IPS-18a (cell line): ENCODE results near the gene PDE9A.
"Not testable (repeated sequence)": the region's sequence is repeated elsewhere in the genome, so short reads cannot be mapped to it uniquely, and the experiment has no call there.

Experiments
- H3K27ac ChIP-seq: one replicate; pipeline ENCODE4 v1.5.1; 2013; ENCODE audit warnings: low read length
- H3K27me3 ChIP-seq: one replicate; pipeline ENCODE4 v1.6.1; 2013; ENCODE audit warnings: mild to moderate bottlenecking, low read length; ENCODE audit not compliant: control insufficient read depth, insufficient read depth
- H3K36me3 ChIP-seq: one replicate; pipeline ENCODE4 v1.6.1; 2013; ENCODE audit warnings: low read depth, low read length; ENCODE audit not compliant: control insufficient read depth
- H3K4me1 ChIP-seq: one replicate; pipeline ENCODE4 v1.6.1; 2013; ENCODE audit warnings: low read depth, low read length; ENCODE audit not compliant: control insufficient read depth
- H3K4me3 ChIP-seq: one replicate; pipeline ENCODE4 v1.5.1; 2013; ENCODE audit warnings: low read length
- H3K9ac ChIP-seq: one replicate; pipeline ENCODE4 v1.6.1; 2013; ENCODE audit warnings: mild to moderate bottlenecking, low read length, moderate library complexity
- H3K9me3 ChIP-seq: one replicate; pipeline ENCODE4 v1.6.1; 2013; ENCODE audit warnings: low read depth, low read length; ENCODE audit not compliant: control insufficient read depth

PDE9A gene

GRCh38 chr21:42799948-42800347, 146.5 kb downstream of the PDE9A start:
- Histone ChIP-seq H3K9ac (no peak overlapping the region), H3K27ac (no peak overlapping the region), H3K4me1 (peaks cover 8% of the 10 kb centered on the region), H3K9me3 (no peaks in the 10 kb centered on the region), H3K36me3 (no peaks in the 10 kb centered on the region), H3K4me3 (no peak overlapping the region), H3K27me3 (no peaks in the 10 kb centered on the region)

GRCh38 chr21:42801616-42802015, 148.2 kb downstream of the PDE9A start:
- H3K4me1 ChIP-seq, result peaks cover 14% of the 10 kb centered on the region
- H3K27me3 ChIP-seq, H3K36me3 ChIP-seq, H3K9me3 ChIP-seq, H3K4me3 ChIP-seq, H3K27ac ChIP-seq, H3K9ac ChIP-seq: not testable (repeated sequence)

DNA sequence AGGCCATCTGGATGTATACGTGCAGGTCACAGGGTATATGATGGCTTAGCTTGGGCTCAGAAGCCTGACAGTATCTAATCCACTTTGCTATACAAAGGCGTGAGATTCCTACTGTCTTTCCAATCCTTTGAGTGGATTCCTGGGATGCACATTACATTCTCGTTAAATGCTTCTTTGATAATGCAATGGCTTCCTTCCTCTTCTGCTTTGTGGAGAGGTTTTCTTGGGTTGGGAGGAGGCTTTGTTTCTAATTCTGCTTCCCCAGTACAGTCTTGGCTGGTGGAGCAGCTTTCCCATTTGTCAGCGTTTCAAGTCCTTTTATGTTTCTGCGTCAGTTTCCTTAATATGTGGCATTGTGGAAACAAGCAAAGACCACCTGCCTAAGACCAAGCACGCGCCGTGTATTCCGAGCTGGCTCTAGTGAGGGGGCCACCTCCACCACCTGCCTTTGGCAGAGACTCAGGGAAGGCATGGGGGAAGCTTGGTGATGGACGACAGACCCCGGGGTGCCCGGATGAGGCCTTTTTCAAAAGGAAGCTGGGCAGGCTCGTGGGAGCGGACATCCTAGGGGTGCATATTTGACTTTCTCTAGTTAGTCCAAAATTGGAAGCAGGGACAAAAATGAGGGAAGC, 153.2 kb downstream of the PDE9A start:
- Histone ChIP-seq H3K27ac (no peak overlapping the region), H3K9me3 (no peaks in the 10 kb centered on the region), H3K27me3 (no peaks in the 10 kb centered on the region), H3K36me3 (no peaks in the 10 kb centered on the region), H3K9ac (no peak overlapping the region), H3K4me3 (no peak overlapping the region), H3K4me1 (peaks cover 25% of the 10 kb centered on the region)

GRCh38 chr21:42807293-42807895, 154.0 kb downstream of the PDE9A start:
- not testable (repeated sequence) for H3K4me3 ChIP-seq, H3K27me3 ChIP-seq, H3K9me3 ChIP-seq, H3K9ac ChIP-seq, H3K36me3 ChIP-seq, H3K27ac ChIP-seq
- peaks cover 25% of the 10 kb centered on the region for H3K4me1 ChIP-seq

DNA sequence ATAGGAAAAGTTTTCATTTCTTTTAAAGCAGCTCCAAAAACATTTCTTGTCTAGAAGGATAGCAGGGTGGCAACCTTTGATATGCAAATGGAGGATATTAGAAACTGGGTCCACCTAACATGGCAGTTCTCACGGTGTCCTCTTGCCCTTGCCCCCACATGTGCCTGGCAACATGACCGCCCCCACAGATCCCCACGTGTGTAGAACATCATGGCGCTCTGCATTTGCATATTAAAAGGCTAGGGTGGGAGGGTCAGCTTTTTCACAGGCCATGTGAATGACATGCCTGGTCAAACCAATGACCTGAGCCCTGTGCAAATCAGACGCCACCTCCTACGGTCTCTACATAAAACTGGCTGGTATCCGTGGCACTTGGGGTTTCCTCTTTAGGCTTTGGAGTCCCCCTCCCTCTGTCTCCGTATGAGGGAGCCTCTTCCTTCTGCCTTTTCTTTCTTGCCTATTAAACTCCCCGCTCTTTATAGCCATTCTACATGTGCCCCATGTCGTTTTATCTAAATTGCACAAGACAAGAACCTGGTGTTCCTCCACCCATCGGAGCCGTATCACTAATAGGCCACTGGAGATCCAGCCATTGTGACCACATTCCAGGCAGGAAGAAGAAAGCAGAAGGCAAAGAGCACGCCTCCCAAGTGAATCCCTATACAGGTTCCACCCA, 154.7 kb downstream of the PDE9A start:
- Histone ChIP-seq H3K36me3 (no peaks in the 10 kb centered on the region), H3K27me3 (no peaks in the 10 kb centered on the region), H3K4me3 (no peak overlapping the region), H3K9ac (no peak overlapping the region), H3K9me3 (no peaks in the 10 kb centered on the region), H3K27ac (no peak overlapping the region), H3K4me1 (peaks cover 25% of the 10 kb centered on the region)

DNA sequence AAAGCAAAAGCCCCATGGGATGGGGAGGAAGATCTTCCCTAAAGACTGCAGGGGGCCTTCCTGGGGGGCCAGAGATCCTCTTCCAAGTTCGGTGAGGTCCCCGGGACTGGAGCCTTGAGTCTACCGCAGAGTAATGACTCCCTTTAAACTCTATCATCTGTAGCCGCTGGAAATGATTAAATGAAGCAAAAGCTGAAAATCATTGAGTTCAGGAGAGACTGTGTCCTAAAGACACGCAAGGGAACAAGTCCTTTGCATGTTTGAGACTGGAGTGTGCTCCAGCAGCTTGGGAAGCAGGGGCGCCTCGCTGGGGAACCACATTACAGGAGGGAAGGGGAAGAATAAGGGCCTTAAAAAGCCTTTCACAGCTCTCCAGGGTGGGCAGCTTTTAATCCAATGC, 155.8 kb downstream of the PDE9A start:
- no peak overlapping the region for H3K4me3 ChIP-seq
- no peak overlapping the region for H3K27ac ChIP-seq
- H3K27me3 ChIP-seq, result no peaks in the 10 kb centered on the region

DNA sequence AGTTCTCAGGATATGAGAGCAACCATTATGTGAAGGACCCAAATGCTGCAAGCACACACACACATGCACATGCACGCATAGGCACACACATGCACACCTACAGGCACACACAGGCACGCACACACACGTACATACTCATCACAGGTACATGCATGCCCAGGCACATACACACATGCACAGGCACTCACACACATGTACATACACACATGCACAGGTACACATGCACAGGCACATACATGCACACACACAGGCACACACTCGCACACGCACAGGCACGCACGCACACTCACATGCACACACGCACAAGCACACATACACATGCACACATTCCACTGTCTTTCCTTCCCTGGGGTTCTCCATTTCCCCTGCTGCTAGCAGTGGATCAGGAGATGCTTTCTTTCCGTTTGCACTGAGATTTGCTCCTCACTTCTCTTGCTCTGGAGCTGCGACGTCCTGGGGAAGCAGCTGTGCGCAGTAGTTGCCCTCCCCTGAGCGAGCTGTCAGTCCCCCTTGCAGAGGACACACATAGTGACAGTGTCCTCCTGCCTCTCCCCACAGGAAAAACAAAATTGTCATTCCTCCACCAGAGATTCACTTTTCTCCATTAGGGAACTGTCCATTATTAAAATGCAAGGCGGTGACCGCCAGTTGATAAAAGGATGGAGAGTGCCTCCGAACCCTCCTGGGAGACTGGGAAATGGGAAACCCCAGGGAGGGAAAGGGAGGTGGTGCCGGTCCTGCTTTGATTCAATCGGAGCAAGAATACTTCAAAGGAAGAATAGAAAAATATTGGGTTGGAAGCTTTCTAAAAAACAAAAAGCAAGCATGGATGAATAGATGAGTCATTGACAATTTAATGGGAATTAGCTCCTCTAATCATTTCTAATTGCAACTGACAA, 156.4 kb downstream of the PDE9A start:
- H3K9me3 ChIP-seq, result no peaks in the 10 kb centered on the region
- no peaks in the 10 kb centered on the region for H3K27me3 ChIP-seq
- H3K4me3 ChIP-seq, result no peak overlapping the region
- peaks cover 25% of the 10 kb centered on the region for H3K4me1 ChIP-seq
- H3K36me3 ChIP-seq, result no peaks in the 10 kb centered on the region
- no peak overlapping the region for H3K9ac ChIP-seq
- H3K27ac ChIP-seq, result no peak overlapping the region

More for the DNA sequence above, 155.8 kb downstream of the PDE9A start:
- Histone ChIP-seq H3K9me3 (no peaks in the 10 kb centered on the region), H3K9ac (no peak overlapping the region), H3K4me1 (peaks cover 25% of the 10 kb centered on the region), H3K36me3 (no peaks in the 10 kb centered on the region)

GRCh38 chr21:42811960-42812359, 158.5 kb downstream of the PDE9A start:
- no peak overlapping the region for H3K9ac ChIP-seq
- H3K27me3 ChIP-seq, result no peaks in the 10 kb centered on the region
- no peak overlapping the region for H3K27ac ChIP-seq
- peaks cover 6% of the 10 kb centered on the region for H3K9me3 ChIP-seq
- H3K4me1 ChIP-seq, result peaks cover 16% of the 10 kb centered on the region
- H3K4me3 ChIP-seq, result no peak overlapping the region
- H3K36me3 ChIP-seq, result no peaks in the 10 kb centered on the region

GRCh38 chr21:42812528-42813241, 159.3 kb downstream of the PDE9A start:
- not testable (repeated sequence) for H3K36me3 ChIP-seq
- H3K4me1 ChIP-seq, result peaks cover 11% of the 10 kb centered on the region

GRCh38 chr21:42815217-42815616, 161.8 kb downstream of the PDE9A start:
- Histone ChIP-seq H3K4me1 (no peaks in the 10 kb centered on the region), H3K36me3 (no peaks in the 10 kb centered on the region), H3K4me3 (no peak overlapping the region), H3K9me3 (peaks cover 6% of the 10 kb centered on the region), H3K9ac (no peak overlapping the region), H3K27ac (no peak overlapping the region), H3K27me3 (no peaks in the 10 kb centered on the region)

More at GRCh38 chr21:42812528-42813241, 159.3 kb downstream of the PDE9A start:
- not testable (repeated sequence) for H3K9ac ChIP-seq, H3K9me3 ChIP-seq, H3K27ac ChIP-seq, H3K4me3 ChIP-seq, H3K27me3 ChIP-seq

DNA sequence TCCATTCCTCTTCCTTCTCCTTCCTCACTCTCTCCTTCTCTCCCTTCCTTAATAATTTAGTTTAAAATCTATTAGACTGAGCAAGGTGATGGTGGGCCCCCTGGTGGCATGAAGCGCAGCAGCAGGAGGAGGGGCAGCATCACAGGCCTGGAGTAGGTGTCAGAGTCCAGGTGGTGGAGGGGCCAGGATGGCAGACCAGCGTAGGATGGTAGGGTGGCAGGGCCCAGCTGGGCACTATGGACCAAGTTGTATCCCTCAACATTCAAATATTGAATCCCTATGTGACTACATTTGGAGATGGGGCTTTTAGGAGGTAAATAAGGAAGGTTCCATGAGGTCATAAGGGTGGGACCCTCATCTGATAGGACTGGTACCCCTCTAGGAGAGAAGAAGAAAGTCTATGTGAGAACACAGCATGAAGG, 164.9 kb downstream of the PDE9A start:
- H3K4me3 ChIP-seq, result no peak overlapping the region
- H3K36me3 ChIP-seq, result no peaks in the 10 kb centered on the region
- H3K9ac ChIP-seq, result no peak overlapping the region
- no peaks in the 10 kb centered on the region for H3K4me1 ChIP-seq
- H3K27ac ChIP-seq, result no peak overlapping the region
- no peaks in the 10 kb centered on the region for H3K27me3 ChIP-seq
- peaks cover 6% of the 10 kb centered on the region for H3K9me3 ChIP-seq
